ENCODE results near the gene MRGPRD. TPM values are rescaled to one million over a fixed set of nuclear protein-coding genes. Genes with fewer than 3 reads are reported as not detected.

MRGPRD gene
- total and polyA plus RNA-seq, 2 experiments from 2014 or later, result not detected

DNA sequence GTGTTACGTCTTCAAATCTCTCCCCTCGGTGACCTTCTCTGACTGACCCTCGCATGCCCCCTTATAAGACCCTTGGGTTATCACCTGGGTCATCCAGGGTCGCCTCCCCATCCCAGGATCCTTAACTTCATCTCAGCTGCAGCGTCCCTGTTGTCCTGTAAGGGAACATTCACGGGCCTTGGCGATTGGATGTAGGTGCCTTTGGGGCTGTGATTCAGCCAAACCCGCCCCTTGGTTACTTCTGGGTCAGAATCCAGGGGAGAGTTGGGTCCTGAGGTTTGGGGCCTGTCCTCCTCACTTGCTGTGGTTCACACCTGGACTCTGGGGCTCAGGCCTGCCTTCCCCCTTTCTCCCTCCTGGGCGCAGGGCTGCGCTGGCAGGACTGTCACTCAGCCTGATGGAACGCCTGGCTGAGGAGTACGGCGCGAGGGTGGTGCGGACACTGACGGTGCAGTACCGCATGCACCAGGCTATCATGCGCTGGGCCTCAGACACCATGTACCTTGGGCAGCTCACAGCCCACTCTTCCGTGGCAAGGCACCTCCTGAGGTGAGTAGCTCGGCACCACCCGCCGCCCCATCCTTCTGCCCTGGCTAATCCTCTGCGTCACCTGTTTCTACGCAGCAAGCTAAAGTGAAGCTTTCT is 47.7 kb downstream of the MRGPRD start:
- Histone ChIP-seq H3K27me3 (ENCODE audit: insufficient read depth) (no peaks in the 10 kb centered on the region), H4K20me1 (replicated peaks; ENCODE audit: insufficient read depth) (peaks cover 3% of the 10 kb centered on the region; the same call in 1 of the 2 replicates), H2AFZ (no peak overlapping the region), H3K4me3 (no peak overlapping the region), H3K36me3 (ENCODE audit: insufficient read depth) (peaks cover 4% of the 10 kb centered on the region; the same call in 1 of the 2 replicates), H3F3A (replicated peaks; ENCODE audit: low read depth) (no peaks in the 10 kb centered on the region), H3K27ac (ENCODE audit: low read depth) (no peak overlapping the region), H3K4me1 (ENCODE audit: insufficient read depth) (no peaks in the 10 kb centered on the region), H3K79me2 (replicated peaks; ENCODE audit: insufficient read depth) (no peaks in the 10 kb centered on the region), H3K4me2 (no peak overlapping the region), H3K9me2 (ENCODE audit: insufficient read depth) (no peaks in the 10 kb centered on the region)
- H3K9me3 Mint-ChIP-seq, result no peaks in the 10 kb centered on the region
- DNase-seq (ENCODE audit: low spot score), result no peak
- ATAC-seq, result no peak
- no peaks in the 10 kb centered on the region for H3K4me1 Mint-ChIP-seq
- no peak overlapping the region for H3K4me3 Mint-ChIP-seq
- no peak overlapping the region for H3K27ac Mint-ChIP-seq
- peaks cover 5% of the 10 kb centered on the region for H3K27me3 Mint-ChIP-seq (ENCODE audit: insufficient read depth, low read depth, poor library complexity)
- H3K36me3 Mint-ChIP-seq (ENCODE audit: low read depth), result peaks cover 31% of the 10 kb centered on the region
- TF ChIP-seq POLR2AphosphoS5 (IDR thresholded peaks at IDR 0.05; ENCODE audit: low read depth), result no peak
- no peak for TF ChIP-seq ZNF331 (CRISPR knock-in tag; IDR thresholded peaks at IDR 0.05; ENCODE audit: low read depth)
- no peak for TF ChIP-seq ZNF114 (CRISPR knock-in tag; IDR thresholded peaks at IDR 0.05)
- TF ChIP-seq, protein P1, sequence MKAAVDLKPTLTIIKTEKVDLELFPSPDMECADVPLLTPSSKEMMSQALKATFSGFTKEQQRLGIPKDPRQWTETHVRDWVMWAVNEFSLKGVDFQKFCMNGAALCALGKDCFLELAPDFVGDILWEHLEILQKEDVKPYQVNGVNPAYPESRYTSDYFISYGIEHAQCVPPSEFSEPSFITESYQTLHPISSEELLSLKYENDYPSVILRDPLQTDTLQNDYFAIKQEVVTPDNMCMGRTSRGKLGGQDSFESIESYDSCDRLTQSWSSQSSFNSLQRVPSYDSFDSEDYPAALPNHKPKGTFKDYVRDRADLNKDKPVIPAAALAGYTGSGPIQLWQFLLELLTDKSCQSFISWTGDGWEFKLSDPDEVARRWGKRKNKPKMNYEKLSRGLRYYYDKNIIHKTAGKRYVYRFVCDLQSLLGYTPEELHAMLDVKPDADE (IDR thresholded peaks at IDR 0.05), result no peak
- no peak for TF ChIP-seq JUNB (IDR thresholded peaks at IDR 0.05; ENCODE audit: unreplicated experiment)
- TF ChIP-seq STAT1 (IDR thresholded peaks at IDR 0.05; ENCODE audit: unreplicated experiment), result no peak
- TF ChIP-seq EZH2 (IDR thresholded peaks at IDR 0.05; ENCODE audit: low read depth, unreplicated experiment), result no peak
- no peak for TF ChIP-seq EZH2phosphoT487 (IDR thresholded peaks at IDR 0.05; ENCODE audit: unreplicated experiment)
- TF ChIP-seq, protein P2, sequence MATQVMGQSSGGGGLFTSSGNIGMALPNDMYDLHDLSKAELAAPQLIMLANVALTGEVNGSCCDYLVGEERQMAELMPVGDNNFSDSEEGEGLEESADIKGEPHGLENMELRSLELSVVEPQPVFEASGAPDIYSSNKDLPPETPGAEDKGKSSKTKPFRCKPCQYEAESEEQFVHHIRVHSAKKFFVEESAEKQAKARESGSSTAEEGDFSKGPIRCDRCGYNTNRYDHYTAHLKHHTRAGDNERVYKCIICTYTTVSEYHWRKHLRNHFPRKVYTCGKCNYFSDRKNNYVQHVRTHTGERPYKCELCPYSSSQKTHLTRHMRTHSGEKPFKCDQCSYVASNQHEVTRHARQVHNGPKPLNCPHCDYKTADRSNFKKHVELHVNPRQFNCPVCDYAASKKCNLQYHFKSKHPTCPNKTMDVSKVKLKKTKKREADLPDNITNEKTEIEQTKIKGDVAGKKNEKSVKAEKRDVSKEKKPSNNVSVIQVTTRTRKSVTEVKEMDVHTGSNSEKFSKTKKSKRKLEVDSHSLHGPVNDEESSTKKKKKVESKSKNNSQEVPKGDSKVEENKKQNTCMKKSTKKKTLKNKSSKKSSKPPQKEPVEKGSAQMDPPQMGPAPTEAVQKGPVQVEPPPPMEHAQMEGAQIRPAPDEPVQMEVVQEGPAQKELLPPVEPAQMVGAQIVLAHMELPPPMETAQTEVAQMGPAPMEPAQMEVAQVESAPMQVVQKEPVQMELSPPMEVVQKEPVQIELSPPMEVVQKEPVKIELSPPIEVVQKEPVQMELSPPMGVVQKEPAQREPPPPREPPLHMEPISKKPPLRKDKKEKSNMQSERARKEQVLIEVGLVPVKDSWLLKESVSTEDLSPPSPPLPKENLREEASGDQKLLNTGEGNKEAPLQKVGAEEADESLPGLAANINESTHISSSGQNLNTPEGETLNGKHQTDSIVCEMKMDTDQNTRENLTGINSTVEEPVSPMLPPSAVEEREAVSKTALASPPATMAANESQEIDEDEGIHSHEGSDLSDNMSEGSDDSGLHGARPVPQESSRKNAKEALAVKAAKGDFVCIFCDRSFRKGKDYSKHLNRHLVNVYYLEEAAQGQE (IDR thresholded peaks at IDR 0.05; ENCODE audit: unreplicated experiment), result no peak
- TF ChIP-seq, protein P3, sequence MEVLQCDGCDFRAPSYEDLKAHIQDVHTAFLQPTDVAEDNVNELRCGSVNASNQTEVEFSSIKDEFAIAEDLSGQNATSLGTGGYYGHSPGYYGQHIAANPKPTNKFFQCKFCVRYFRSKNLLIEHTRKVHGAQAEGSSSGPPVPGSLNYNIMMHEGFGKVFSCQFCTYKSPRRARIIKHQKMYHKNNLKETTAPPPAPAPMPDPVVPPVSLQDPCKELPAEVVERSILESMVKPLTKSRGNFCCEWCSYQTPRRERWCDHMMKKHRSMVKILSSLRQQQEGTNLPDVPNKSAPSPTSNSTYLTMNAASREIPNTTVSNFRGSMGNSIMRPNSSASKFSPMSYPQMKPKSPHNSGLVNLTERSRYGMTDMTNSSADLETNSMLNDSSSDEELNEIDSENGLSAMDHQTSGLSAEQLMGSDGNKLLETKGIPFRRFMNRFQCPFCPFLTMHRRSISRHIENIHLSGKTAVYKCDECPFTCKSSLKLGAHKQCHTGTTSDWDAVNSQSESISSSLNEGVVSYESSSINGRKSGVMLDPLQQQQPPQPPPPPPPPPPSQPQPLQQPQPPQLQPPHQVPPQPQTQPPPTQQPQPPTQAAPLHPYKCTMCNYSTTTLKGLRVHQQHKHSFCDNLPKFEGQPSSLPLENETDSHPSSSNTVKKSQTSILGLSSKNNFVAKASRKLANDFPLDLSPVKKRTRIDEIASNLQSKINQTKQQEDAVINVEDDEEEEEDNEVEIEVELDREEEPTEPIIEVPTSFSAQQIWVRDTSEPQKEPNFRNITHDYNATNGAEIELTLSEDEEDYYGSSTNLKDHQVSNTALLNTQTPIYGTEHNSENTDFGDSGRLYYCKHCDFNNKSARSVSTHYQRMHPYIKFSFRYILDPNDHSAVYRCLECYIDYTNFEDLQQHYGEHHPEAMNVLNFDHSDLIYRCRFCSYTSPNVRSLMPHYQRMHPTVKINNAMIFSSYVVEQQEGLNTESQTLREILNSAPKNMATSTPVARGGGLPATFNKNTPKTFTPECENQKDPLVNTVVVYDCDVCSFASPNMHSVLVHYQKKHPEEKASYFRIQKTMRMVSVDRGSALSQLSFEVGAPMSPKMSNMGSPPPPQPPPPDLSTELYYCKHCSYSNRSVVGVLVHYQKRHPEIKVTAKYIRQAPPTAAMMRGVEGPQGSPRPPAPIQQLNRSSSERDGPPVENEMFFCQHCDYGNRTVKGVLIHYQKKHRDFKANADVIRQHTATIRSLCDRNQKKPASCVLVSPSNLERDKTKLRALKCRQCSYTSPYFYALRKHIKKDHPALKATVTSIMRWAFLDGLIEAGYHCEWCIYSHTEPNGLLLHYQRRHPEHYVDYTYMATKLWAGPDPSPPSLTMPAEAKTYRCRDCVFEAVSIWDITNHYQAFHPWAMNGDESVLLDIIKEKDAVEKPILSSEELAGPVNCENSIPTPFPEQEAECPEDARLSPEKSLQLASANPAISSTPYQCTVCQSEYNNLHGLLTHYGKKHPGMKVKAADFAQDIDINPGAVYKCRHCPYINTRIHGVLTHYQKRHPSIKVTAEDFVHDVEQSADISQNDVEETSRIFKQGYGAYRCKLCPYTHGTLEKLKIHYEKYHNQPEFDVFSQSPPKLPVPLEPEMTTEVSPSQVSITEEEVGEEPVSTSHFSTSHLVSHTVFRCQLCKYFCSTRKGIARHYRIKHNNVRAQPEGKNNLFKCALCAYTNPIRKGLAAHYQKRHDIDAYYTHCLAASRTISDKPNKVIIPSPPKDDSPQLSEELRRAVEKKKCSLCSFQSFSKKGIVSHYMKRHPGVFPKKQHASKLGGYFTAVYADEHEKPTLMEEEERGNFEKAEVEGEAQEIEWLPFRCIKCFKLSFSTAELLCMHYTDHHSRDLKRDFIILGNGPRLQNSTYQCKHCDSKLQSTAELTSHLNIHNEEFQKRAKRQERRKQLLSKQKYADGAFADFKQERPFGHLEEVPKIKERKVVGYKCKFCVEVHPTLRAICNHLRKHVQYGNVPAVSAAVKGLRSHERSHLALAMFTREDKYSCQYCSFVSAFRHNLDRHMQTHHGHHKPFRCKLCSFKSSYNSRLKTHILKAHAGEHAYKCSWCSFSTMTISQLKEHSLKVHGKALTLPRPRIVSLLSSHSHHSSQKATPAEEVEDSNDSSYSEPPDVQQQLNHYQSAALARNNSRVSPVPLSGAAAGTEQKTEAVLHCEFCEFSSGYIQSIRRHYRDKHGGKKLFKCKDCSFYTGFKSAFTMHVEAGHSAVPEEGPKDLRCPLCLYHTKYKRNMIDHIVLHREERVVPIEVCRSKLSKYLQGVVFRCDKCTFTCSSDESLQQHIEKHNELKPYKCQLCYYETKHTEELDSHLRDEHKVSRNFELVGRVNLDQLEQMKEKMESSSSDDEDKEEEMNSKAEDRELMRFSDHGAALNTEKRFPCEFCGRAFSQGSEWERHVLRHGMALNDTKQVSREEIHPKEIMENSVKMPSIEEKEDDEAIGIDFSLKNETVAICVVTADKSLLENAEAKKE (CRISPR knock-in tag; IDR thresholded peaks at IDR 0.05), result no peak
- TF ChIP-seq CREB1 (CRISPR knock-in tag; IDR thresholded peaks at IDR 0.05; ENCODE audit: low read depth), result no peak

Data from GM23338 (cell line).